Stomach smooth muscle (tissue), 2 donors: ENCODE measurements around the gene BHLHA15.

Experiments used
- H3K27ac ChIP-seq: one replicate; pipeline ENCODE4 v1.7.0; 2013; ENCODE audit warnings: mild to moderate bottlenecking, low read length, inconsistent platforms
- H3K27me3 ChIP-seq, 2 donors: one replicate each; pipeline ENCODE4 v1.7.0; 2013; ENCODE audit warnings: low read length in 2 of 2; ENCODE audit not compliant: insufficient read depth in 2 of 2, control insufficient read depth in 1 of 2
- H3K36me3 ChIP-seq, 2 donors: one replicate each; pipeline ENCODE4 v1.7.0; 2013; ENCODE audit warnings: low read length in 2 of 2; ENCODE audit not compliant: control insufficient read depth in 2 of 2, insufficient read depth in 2 of 2
- H3K4me1 ChIP-seq: one replicate; pipeline ENCODE4 v1.7.0; 2013; ENCODE audit warnings: low read length; ENCODE audit not compliant: control insufficient read depth, insufficient read depth
- H3K4me3 ChIP-seq, 2 donors: one replicate each; pipeline ENCODE4 v1.7.0; 2013; ENCODE audit warnings: low read length in 2 of 2
- H3K9ac ChIP-seq, 2 donors: one replicate each; pipeline ENCODE4 v1.7.0; 2013; ENCODE audit warnings: low read length in 2 of 2, mild to moderate bottlenecking in 1 of 2
- H3K9me3 ChIP-seq, 2 donors: one replicate each; pipeline ENCODE4 v1.7.0; 2013; ENCODE audit warnings: low read length in 2 of 2; ENCODE audit not compliant: control insufficient read depth in 2 of 2
- donor health status: healthy.
- donor health status: Pancreatic carcinoma.

BHLHA15 gene

DNA sequence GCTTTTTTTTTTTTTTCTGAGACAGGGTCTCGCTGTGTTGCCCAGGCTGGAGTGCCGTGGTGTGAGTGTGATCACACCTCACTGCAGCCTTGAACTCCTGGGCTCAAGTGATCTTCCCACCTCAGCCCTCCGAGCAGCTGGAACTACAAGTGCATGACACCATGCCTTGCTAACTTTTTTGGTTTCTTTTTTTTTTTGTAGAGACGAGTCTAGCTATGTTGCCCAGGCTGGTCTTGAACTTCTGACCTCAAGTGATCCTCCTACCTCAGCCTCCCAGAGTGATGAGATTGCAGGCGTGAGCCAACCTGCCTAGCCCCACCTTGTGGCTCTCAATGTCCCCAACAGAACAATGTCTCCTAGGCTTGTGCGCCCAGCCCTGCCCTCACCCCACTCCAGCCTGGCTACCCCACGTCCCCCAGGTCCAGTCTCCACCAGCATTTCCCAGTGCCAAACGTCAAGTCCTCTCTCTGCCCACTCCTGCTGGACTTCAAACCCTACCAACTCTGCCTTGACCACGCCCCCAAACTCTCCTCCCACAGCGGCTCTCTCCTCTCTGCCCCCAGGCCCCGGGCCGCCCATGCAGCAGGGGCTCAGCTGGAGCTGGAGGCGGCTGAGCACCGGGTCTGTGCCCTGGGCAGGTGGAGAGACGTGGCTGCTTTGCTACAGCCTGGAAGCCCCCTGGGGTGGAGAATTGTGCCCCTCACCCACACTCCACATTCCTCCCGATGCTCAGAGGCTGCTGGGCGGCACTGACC lies 18.9 kb downstream of the BHLHA15 start:
- H3K27me3 ChIP-seq = no peaks in the 10 kb centered on the region
- H3K9me3 ChIP-seq = no peaks in the 10 kb centered on the region
- peaks cover 2 to 13% of the 10 kb centered on the region in 2 donors for H3K36me3 ChIP-seq
- H3K4me1 ChIP-seq = no peaks in the 10 kb centered on the region
- no peak overlapping the region for H3K4me3 ChIP-seq
- no peak overlapping the region for H3K9ac ChIP-seq
- H3K27ac ChIP-seq = no peak overlapping the region

DNA sequence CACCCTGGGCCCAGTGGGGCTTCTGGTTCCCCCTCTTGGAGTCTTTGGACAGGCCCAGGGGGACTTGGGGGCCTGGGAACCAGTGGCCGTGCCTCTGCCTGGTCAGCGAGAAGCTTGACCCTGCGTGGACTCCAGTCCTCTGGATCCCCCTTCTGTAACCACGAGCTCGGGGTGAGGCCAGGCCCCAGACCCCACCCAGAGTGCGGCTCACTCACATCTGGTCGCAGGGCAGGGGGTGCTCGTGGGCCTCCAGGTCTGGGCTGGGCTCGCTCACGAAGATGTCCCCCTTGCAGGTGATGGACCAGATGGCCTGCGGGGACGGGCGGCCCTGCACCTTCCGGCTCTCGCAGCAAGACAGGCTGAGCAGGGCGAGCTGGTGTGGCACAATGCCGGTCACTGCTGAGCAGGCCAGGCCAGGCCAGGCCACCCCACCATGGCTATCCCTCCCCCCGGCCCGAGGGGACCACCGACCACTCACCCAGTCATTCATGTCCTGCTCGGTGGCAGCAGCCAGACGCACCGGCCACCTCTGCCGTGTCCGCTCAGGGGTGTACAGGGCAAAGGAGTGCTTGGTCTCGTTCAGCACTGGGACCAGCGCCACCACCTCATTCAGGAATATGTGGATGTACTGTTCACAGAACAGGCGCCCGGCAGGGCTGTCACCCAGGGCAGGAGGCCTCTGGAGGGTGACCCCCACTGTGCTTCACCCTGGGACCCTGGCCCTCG lies 19.7 kb downstream of the BHLHA15 start:
- no peaks in the 10 kb centered on the region for H3K27me3 ChIP-seq
- H3K36me3 ChIP-seq = peaks cover 2 to 9% of the 10 kb centered on the region in 2 donors
- H3K27ac ChIP-seq = no peak overlapping the region
- H3K4me1 ChIP-seq = no peaks in the 10 kb centered on the region
- no peak overlapping the region for H3K4me3 ChIP-seq
- H3K9ac ChIP-seq = no peak overlapping the region
- H3K9me3 ChIP-seq = no peaks in the 10 kb centered on the region

DNA sequence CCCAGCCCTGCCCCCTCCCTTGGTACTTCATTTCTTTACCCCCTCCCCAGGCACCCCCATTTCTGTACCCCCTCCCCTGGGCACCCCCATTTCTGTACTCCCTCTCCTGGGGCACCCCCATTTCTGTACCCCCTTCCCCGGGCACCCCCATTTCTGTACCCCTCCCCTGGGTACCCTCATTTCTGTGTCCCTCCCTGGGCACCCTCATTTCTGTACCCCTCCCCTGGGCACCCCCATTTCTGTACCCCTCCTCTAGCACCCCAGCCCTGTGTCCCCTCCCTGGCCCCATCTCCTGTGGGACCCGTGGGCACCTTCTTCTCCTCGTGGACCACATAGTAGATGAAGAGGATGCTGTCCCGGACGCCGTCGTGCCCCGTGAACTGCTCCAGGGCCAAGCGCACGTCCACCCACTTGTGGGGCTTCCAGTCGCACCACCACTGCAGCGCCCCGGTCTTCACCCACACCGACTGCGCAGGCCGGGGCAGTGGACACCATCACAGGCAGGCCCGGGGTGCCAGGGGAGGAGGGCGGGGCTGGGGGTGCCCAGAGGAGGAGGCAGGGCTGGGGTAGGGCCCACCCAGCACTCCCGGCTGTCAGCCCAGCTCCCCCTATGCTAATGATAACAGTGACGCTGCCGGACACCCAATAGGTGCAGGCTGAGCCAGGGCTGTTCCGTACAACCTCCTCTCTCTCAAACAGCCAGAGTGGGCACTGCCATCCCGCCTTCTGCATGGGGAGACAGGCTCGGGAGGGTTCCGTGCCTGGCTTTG lies 20.4 kb downstream of the BHLHA15 start:
- H3K36me3 ChIP-seq = peaks cover 2 to 8% of the 10 kb centered on the region in 2 donors
- no peak overlapping the region for H3K9ac ChIP-seq

DNA sequence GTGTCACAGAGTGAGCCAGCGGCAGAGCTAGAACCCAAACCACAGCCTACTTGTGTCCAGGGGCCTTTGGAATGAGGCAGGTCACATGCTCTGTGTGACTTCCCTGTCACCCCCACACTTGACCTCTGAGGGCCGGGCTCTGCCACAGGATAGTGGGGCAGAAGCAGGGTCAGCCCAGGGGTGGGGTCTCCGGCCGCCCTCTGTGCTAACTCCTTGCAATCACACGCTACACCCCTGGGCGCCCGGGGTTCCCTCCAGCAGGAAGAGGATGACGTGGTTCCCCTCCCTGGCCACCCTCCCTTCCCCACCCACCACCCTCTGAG lies 21.0 kb downstream of the BHLHA15 start:
- no peak overlapping the region for H3K27ac ChIP-seq

More for the DNA sequence above, 20.4 kb downstream of the BHLHA15 start:
- Histone ChIP-seq H3K27ac (no peak overlapping the region), H3K4me3 (no peak overlapping the region), H3K27me3 (no peaks in the 10 kb centered on the region), H3K9me3 (no peaks in the 10 kb centered on the region), H3K4me1 (no peaks in the 10 kb centered on the region)

DNA sequence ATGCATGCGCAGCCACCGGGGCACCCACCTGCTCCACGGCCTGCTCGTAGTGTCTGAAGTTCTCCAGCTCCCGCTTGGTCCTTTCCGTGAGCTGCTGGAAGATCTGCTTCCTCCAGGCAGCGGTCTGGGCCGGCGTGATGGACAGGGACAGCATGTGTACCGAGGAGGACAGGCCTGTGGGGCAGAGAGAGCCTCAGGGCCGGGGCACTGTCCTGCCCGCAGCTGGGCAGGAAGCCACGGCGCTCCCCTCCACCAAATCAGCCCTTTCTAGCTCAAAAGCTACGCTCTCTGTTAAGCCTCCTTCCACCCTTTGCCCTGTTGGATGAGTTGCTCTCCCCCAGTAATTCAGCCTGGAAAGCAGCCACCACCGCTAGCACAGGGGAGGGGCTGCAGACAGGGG lies 21.6 kb downstream of the BHLHA15 start:
- H3K4me3 ChIP-seq = no peak overlapping the region
- H3K9me3 ChIP-seq = no peaks in the 10 kb centered on the region
- H3K9ac ChIP-seq = no peak overlapping the region
- H3K36me3 ChIP-seq = peaks cover 2 to 8% of the 10 kb centered on the region in 2 donors
- no peak overlapping the region for H3K27ac ChIP-seq
- no peaks in the 10 kb centered on the region for H3K27me3 ChIP-seq
- no peaks in the 10 kb centered on the region for H3K4me1 ChIP-seq

More for the DNA sequence above, 21.0 kb downstream of the BHLHA15 start:
- no peaks in the 10 kb centered on the region for H3K4me1 ChIP-seq
- H3K4me3 ChIP-seq = no peak overlapping the region
- H3K36me3 ChIP-seq = peaks cover 2 to 8% of the 10 kb centered on the region in 2 donors
- H3K9ac ChIP-seq = no peak overlapping the region
- H3K27me3 ChIP-seq = no peaks in the 10 kb centered on the region
- no peaks in the 10 kb centered on the region for H3K9me3 ChIP-seq

DNA sequence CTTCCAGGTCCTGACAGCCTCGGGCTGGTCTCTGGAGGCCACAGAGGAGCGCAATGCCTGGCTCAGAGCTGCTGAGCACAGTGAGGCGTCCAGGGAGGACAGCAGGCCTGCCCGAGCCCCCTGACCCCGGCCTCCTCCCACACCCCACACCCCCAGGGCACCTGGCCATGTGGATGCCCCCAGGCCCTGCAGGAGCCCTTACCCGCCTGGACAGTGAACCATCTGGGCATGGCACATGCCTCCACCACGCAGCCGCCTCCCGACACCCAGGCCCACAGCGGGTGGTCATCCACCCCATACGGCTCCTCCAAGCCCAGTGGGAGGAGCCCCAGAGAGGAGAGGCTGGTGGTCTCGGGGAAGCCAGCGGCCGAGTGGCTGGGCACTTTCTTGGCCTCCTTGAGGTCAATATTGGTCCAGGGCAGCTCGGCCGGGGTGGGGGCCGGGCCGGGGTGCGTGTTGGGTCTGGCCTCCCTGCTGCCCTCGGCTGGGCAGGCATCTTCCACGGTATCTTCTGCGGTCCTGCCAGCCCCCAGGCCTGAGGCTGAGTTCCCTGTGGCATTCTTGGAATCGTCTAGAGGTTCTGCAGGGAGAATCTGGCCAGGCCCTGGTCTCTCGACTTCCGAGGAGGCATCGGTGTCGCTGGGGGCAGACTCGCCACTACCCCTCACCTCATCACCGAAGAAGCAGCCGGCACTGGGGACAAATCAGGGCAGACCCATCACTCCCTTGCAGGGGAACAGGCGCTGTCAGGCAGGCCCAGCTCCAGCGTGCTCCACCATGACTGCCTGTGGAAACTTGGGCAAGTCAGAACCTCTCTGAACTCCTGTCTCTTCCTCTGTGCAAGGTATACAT lies 22.2 kb downstream of the BHLHA15 start:
- H3K27ac ChIP-seq = no peak overlapping the region
- H3K9ac ChIP-seq = no peak overlapping the region
- H3K4me1 ChIP-seq = no peaks in the 10 kb centered on the region
- no peaks in the 10 kb centered on the region for H3K9me3 ChIP-seq
- no peak overlapping the region for H3K4me3 ChIP-seq
- no peaks in the 10 kb centered on the region for H3K27me3 ChIP-seq
- peaks cover 5 to 14% of the 10 kb centered on the region in 2 donors for H3K36me3 ChIP-seq

DNA sequence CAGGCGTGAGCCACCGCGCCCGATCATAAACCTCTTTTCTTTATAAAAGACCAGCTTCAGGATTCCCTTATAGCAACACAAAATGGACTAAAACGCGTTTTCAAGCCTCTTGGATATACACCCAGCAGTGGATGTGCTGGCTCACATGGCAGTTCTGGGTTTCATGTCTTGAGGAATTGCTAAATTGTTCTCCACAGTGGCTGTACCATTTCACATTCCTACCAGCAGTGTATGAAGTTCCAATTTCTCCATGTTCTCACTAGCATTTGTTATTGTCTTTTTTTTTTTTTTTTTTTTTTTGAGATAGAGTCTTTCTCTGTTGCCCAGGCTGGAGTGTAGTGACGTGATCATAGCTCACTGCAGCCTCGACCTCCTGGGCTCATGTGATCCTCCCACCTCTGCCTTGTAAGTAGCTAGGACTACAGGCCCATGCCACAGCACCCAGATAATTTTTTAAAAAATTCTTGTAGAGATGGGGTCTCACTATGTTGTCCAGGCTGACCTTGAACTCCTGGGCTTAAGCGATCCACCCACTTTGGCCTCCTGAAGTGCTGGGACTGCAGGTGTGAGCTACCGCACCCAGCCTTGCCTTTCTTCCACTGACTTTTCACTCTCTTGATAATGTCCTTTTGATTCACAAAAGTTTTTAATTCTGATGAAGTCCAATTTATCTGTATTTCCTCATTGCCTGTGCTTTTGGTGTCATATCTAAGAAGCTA lies 23.3 kb downstream of the BHLHA15 start:
- Histone ChIP-seq H3K9ac (no peak overlapping the region), H3K27me3 (no peaks in the 10 kb centered on the region), H3K4me1 (no peaks in the 10 kb centered on the region), H3K27ac (no peak overlapping the region), H3K9me3 (no peaks in the 10 kb centered on the region), H3K36me3 (peaks cover 6 to 15% of the 10 kb centered on the region in 2 donors), H3K4me3 (no peak overlapping the region)

DNA sequence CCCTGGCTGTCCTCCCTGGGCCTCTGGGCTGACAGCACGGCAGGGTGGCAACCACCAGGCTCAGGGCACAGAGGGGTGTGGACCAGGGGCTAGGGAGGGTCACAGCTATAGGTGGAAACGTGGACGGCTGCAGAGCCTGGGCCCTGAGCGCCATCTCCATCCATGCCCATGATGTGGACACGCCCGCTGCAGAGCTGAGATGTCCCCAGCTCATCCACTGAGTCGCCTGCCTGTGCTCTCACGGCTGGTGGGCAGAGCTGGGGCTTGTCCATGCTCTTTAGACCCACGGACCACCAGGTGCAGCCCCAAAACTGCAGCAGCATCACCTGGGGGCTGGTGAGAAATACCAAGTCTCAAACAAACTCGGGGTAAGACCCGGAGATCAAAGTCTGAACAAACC lies 24.7 kb downstream of the BHLHA15 start:
- H3K36me3 ChIP-seq = peaks cover 9 to 11% of the 10 kb centered on the region in 2 donors
- no peaks in the 10 kb centered on the region for H3K4me1 ChIP-seq

DNA sequence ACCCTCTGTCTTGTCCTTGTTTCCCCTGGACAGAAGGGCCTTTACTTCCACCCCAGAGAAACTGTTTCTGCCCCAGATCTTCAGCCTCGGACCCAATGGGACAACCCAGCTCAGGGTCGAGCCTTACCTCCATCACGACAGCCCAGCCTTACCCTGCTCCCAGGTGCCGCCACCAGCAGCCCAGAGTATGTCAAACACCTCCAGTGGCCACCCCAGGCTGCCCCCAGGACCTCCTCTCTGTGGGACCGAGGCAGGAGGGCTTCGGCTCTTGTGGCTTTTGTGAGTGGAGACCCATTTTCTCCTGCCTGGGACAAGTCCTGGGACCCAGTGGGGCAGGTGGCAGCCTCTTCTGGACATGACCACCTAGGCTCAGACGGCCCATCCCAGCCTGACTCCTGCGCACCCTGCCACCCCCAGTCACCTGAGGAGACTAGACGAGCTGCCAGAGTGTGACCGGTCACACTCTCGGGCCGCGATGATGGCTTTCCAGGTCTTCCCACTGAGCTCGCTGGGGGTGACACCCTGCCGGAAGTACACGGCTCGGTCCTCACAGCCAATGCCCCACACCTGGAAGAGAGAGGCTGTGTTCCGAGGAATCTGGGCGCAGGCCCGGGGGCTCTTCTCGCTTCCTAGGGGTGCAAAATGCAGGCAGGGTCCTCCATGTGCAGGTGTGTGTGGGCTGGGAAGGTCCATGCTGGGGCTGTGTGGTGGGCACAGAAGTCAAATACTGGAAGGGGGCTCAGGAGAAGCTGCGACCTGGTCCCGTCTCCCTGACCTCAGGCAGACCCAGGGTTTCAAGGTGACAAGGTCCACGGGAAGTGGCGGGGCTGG lies 25.3 kb downstream of the BHLHA15 start:
- no peak overlapping the region for H3K9ac ChIP-seq
- H3K36me3 ChIP-seq = peaks cover 9 to 11% of the 10 kb centered on the region in 2 donors
- no peak overlapping the region for H3K27ac ChIP-seq

More for the DNA sequence above, 24.7 kb downstream of the BHLHA15 start:
- Histone ChIP-seq H3K27ac (no peak overlapping the region), H3K9me3 (no peaks in the 10 kb centered on the region), H3K4me3 (no peak overlapping the region), H3K9ac (no peak overlapping the region), H3K27me3 (no peaks in the 10 kb centered on the region)

More for the DNA sequence above, 25.3 kb downstream of the BHLHA15 start:
- Histone ChIP-seq H3K27me3 (no peaks in the 10 kb centered on the region), H3K9me3 (no peaks in the 10 kb centered on the region), H3K4me3 (no peak overlapping the region), H3K4me1 (no peaks in the 10 kb centered on the region)
